Cardiac muscle cell (in vitro differentiated cells and primary cell): ENCODE data around the gene APBA1. TPM values are rescaled to one million over a fixed set of nuclear protein-coding genes. Genes with fewer than 3 reads are reported as not detected.

Experiments
- DNase-seq, 2 donors: peaks; one replicate each; pipeline versions ENCODE4 v3.0.0 to v3.0.0-alpha.2; 2010 to 2017; ENCODE audit warnings: low read depth in 1 of 2, low spot score in 1 of 2
- H3K27ac ChIP-seq: fragments of 200-600 bp; sonication (generic); 2 replicates; pipeline ENCODE4 v1.5.1; 2016
- H3K27me3 ChIP-seq: fragments of 200-600 bp; sonication (generic); 2 replicates; pipeline ENCODE4 v1.6.0; 2016; ENCODE audit warnings: control low read depth
- H3K36me3 ChIP-seq: fragments of 200-600 bp; sonication (generic); 2 replicates; pipeline ENCODE4 v1.5.1; 2016; ENCODE audit warnings: control low read depth
- H3K4me1 ChIP-seq: fragments of 200-600 bp; sonication (generic); 2 replicates; pipeline ENCODE4 v1.8.1; 2017; ENCODE audit warnings: low read depth, mild to moderate bottlenecking, mixed run types
- H3K4me3 ChIP-seq: fragments of 200-600 bp; sonication (generic); 2 replicates; pipeline ENCODE4 v1.5.1; 2016; ENCODE audit warnings: mild to moderate bottlenecking
- H3K9me3 ChIP-seq: fragments of 200-600 bp; sonication (generic); 2 replicates; pipeline ENCODE4 v1.5.1; 2017; ENCODE audit warnings: low read depth, mild to moderate bottlenecking, control low read depth
- polyA plus RNA-seq: library from polyadenylated mRNA; unstranded; fragments of >200 nt; fragmentation: Nextera tagmentation; extraction: Ambion mirVana; gene quantifications from 2 replicates; pipeline ENCODE4 v1.2.1, GENCODE V29; 2016
- total RNA-seq: library from RNA; depleted of rRNA; stranded (reverse); fragments of >200 nt; gene quantifications from 2 replicates; pipeline ENCODE4 v1.2.3, GENCODE V29; 2016
- TF ChIP-seq, protein P1 (sequence below): IDR thresholded peaks from 2 replicates; pipeline ENCODE4 v1.5.1; 2012; ENCODE audit warnings: low read depth, mild to moderate bottlenecking, low read length

Gene APBA1
- total and polyA plus RNA-seq, 2 experiments from 2014 or later = 0.93 to 2.4 TPM

GRCh38 chr9:69535286-69535832 is 136.8 kb downstream of the APBA1 start:
- no peak overlapping the region for H3K27ac ChIP-seq
- TF ChIP-seq, protein P1, sequence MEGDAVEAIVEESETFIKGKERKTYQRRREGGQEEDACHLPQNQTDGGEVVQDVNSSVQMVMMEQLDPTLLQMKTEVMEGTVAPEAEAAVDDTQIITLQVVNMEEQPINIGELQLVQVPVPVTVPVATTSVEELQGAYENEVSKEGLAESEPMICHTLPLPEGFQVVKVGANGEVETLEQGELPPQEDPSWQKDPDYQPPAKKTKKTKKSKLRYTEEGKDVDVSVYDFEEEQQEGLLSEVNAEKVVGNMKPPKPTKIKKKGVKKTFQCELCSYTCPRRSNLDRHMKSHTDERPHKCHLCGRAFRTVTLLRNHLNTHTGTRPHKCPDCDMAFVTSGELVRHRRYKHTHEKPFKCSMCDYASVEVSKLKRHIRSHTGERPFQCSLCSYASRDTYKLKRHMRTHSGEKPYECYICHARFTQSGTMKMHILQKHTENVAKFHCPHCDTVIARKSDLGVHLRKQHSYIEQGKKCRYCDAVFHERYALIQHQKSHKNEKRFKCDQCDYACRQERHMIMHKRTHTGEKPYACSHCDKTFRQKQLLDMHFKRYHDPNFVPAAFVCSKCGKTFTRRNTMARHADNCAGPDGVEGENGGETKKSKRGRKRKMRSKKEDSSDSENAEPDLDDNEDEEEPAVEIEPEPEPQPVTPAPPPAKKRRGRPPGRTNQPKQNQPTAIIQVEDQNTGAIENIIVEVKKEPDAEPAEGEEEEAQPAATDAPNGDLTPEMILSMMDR = no peak
- DNase-seq = no peak
- no peaks in the 10 kb centered on the region for H3K36me3 ChIP-seq
- H3K27me3 ChIP-seq = no peaks in the 10 kb centered on the region
- H3K4me3 ChIP-seq = no peak overlapping the region
- no peaks in the 10 kb centered on the region for H3K4me1 ChIP-seq
- H3K9me3 ChIP-seq = no peaks in the 10 kb centered on the region

DNA sequence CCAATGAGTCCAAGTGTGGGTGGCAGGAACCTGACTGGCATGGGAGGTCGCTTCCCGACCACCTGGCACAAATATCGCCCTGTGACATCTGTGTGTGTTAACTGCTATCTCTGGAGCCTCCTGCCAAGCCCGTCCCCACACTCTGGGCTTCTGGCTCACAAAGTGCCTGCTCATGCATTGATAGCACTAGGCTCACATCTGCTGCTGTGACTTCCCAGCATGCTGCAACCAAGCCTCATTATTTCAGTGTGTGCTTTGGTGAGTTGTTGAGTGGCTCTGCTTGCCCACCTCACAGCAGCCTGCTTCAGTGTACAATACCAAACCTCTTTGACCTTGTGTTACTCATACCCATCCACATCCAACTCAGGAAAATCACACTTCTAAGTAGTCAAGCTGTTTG is 139.8 kb downstream of the APBA1 start:
- TF ChIP-seq, protein P1 = no peak
- H3K4me1 ChIP-seq = no peaks in the 10 kb centered on the region
- DNase-seq = no peak

DNA sequence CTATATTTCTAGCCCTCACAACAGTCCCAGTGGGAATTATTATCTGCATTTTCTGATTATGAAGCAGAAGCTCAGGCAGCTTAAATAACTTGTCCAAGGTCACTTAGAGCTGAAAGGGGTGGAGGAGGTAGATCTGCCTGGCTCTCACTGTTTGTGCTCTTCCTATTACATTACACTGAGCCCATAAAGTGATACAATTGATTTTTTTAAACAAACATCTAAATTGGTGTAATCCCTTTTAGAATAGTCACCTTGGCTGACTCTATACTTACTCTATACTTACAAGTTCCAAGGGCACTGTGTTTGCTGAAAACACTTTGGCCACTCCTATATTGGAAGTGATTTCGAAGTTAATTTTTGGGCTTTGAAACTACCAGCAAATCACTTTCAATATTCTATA is 144.7 kb downstream of the APBA1 start:
- H3K27me3 ChIP-seq = no peaks in the 10 kb centered on the region
- no peak overlapping the region for H3K4me3 ChIP-seq
- no peaks in the 10 kb centered on the region for H3K36me3 ChIP-seq
- H3K9me3 ChIP-seq = no peaks in the 10 kb centered on the region
- TF ChIP-seq, protein P1 = no peak
- H3K27ac ChIP-seq = no peak overlapping the region
- DNase-seq = no peak
- no peaks in the 10 kb centered on the region for H3K4me1 ChIP-seq

More for the DNA sequence above, 139.8 kb downstream of the APBA1 start:
- no peak overlapping the region for H3K4me3 ChIP-seq
- H3K9me3 ChIP-seq = no peaks in the 10 kb centered on the region
- H3K27me3 ChIP-seq = no peaks in the 10 kb centered on the region
- no peak overlapping the region for H3K27ac ChIP-seq
- H3K36me3 ChIP-seq = no peaks in the 10 kb centered on the region

DNA sequence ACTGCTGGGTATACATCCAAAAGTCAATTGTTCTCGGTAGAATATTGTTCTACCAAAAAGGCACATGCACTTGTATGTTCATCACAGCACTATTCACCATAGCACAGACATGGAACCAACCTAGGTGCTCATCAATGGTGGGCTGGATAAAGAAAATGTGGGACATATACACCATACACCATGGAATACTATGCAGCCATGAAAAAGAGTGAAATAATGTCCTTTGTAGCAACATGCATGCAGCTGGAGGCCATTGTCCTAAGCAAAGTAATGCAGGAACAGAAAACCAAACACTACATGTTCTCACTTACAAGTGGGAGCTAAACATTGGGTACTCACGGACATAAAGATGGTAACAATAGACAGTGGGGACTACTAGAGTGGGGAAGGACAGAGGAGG is 145.5 kb downstream of the APBA1 start:
- no peak overlapping the region for H3K27ac ChIP-seq
- no peak overlapping the region for H3K4me3 ChIP-seq
- H3K36me3 ChIP-seq = no peaks in the 10 kb centered on the region
- DNase-seq = no peak
- no peaks in the 10 kb centered on the region for H3K4me1 ChIP-seq
- H3K9me3 ChIP-seq = no peaks in the 10 kb centered on the region
- TF ChIP-seq, protein P1 = no peak
- no peaks in the 10 kb centered on the region for H3K27me3 ChIP-seq

- H3K36me3 ChIP-seq = no peaks in the 10 kb centered on the region
- H3K4me1 ChIP-seq = no peaks in the 10 kb centered on the region
- no peaks in the 10 kb centered on the region for H3K27me3 ChIP-seq
- H3K9me3 ChIP-seq = no peaks in the 10 kb centered on the region
- no peak overlapping the region for H3K4me3 ChIP-seq
- H3K27ac ChIP-seq = no peak overlapping the region
- TF ChIP-seq, protein P1 = no peak
- DNase-seq = no peak
Observed at GRCh38 chr9:69519470-69520240, 152.5 kb downstream of the APBA1 start.
